HG02642 (cell line): ENCODE results near the gene IL34.

Experiments
- ATAC-seq: cut with Tn5 transposase; IDR thresholded peaks from one replicate; pipeline ENCODE4 v1.9.1; 2021; ENCODE audit warnings: mild to moderate bottlenecking; ENCODE audit not compliant: unreplicated experiment, poor library complexity

Gene IL34

GRCh38 chr16:70698901-70699300 is 52.5 kb downstream of the IL34 start:
- ATAC-seq, result no peak

GRCh38 chr16:70699696-70700095 is 53.3 kb downstream of the IL34 start:
- no peak for ATAC-seq

GRCh38 chr16:70700101-70701020 is 54.0 kb downstream of the IL34 start:
- ATAC-seq, result no peak

- ATAC-seq, result no peak
Observed at GRCh38 chr16:70701036-70701435, 54.7 kb downstream of the IL34 start.

GRCh38 chr16:70701596-70701995 is 55.2 kb downstream of the IL34 start:
- ATAC-seq, result no peak

GRCh38 chr16:70701998-70702397 is 55.6 kb downstream of the IL34 start:
- ATAC-seq, result no peak

GRCh38 chr16:70702624-70703023 is 56.3 kb downstream of the IL34 start:
- no peak for ATAC-seq

- no peak for ATAC-seq
Observed at GRCh38 chr16:70703041-70703834, 56.9 kb downstream of the IL34 start.

- ATAC-seq, result no peak
Observed at GRCh38 chr16:70703835-70704381, 57.5 kb downstream of the IL34 start.

GRCh38 chr16:70704586-70704985 is 58.2 kb downstream of the IL34 start:
- ATAC-seq, result no peak

- no peak for ATAC-seq
Observed at GRCh38 chr16:70705056-70705455, 58.7 kb downstream of the IL34 start.

GRCh38 chr16:70706948-70707465 is 60.6 kb downstream of the IL34 start:
- no peak for ATAC-seq

- ATAC-seq, result no peak
Observed at GRCh38 chr16:70708366-70709246, 62.2 kb downstream of the IL34 start.

- no peak for ATAC-seq
Observed at GRCh38 chr16:70709457-70709856, 63.1 kb downstream of the IL34 start.

- no peak for ATAC-seq
Observed at GRCh38 chr16:70709942-70710341, 63.6 kb downstream of the IL34 start.
